ENCODE results near the gene ITGA2B. TPM values are rescaled to one million over a fixed set of nuclear protein-coding genes. Genes with fewer than 3 reads are reported as not detected.

ITGA2B gene
- total and polyA plus RNA-seq, 2 of the 13 experiments (the other 11 are each of a cell fraction or from before 2014, with no cell fraction given): 0.38 to 1.1 TPM

- no peak overlapping the region for H3K27ac ChIP-seq (ENCODE audit: extremely low read length, insufficient read depth, low read length)
- FAIRE-seq: no peak
- H4K20me1 ChIP-seq (ENCODE audit: insufficient read depth, low read length): no peaks in the 10 kb centered on the region
- CTCF ChIA-PET (ENCODE audit: low intra/inter-chr PET ratio, low total read pairs): no interaction called here
- intact Hi-C loops (cut with micrococcal nuclease; ENCODE audit: unreplicated experiment): no loop called here
- POLR2A ChIA-PET: no interaction called here
- H3K9ac ChIP-seq (ENCODE audit: insufficient read depth, low read depth, low read length): no peak overlapping the region
- no peaks in the 10 kb centered on the region for H3K9me3 ChIP-seq (ENCODE audit: low read length)
- no peaks in the 10 kb centered on the region for H3K36me3 ChIP-seq (replicated peaks in 1 of 2; ENCODE audit: control insufficient read depth in 1 of 2, insufficient read depth in 2 of 2, low read length in 2 of 2)
- TF ChIP-seq ZNF605 (CRISPR knock-in tag; IDR thresholded peaks at IDR 0.05) (no peak), ARNT (IDR thresholded peaks at IDR 0.05) (no peak), BRCA1 (CRISPR knock-in tag; IDR thresholded peaks at IDR 0.05) (no peak), ZNF44 (CRISPR knock-in tag; IDR thresholded peaks at IDR 0.05) (no peak), CENPT (CRISPR knock-in tag; IDR thresholded peaks at IDR 0.05; ENCODE audit: low read depth) (no peak), ZNF788 (CRISPR knock-in tag; IDR thresholded peaks at IDR 0.05; ENCODE audit: borderline replicate concordance) (no peak), MAF1 (CRISPR knock-in tag; IDR thresholded peaks at IDR 0.05; ENCODE audit: borderline replicate concordance) (no peak)
- TF ChIP-seq, protein P1, sequence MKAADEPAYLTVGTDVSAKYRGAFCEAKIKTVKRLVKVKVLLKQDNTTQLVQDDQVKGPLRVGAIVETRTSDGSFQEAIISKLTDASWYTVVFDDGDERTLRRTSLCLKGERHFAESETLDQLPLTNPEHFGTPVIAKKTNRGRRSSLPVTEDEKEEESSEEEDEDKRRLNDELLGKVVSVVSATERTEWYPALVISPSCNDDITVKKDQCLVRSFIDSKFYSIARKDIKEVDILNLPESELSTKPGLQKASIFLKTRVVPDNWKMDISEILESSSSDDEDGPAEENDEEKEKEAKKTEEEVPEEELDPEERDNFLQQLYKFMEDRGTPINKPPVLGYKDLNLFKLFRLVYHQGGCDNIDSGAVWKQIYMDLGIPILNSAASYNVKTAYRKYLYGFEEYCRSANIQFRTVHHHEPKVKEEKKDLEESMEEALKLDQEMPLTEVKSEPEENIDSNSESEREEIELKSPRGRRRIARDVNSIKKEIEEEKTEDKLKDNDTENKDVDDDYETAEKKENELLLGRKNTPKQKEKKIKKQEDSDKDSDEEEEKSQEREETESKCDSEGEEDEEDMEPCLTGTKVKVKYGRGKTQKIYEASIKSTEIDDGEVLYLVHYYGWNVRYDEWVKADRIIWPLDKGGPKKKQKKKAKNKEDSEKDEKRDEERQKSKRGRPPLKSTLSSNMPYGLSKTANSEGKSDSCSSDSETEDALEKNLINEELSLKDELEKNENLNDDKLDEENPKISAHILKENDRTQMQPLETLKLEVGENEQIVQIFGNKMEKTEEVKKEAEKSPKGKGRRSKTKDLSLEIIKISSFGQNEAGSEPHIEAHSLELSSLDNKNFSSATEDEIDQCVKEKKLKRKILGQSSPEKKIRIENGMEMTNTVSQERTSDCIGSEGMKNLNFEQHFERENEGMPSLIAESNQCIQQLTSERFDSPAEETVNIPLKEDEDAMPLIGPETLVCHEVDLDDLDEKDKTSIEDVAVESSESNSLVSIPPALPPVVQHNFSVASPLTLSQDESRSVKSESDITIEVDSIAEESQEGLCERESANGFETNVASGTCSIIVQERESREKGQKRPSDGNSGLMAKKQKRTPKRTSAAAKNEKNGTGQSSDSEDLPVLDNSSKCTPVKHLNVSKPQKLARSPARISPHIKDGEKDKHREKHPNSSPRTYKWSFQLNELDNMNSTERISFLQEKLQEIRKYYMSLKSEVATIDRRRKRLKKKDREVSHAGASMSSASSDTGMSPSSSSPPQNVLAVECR (CRISPR knock-in tag; IDR thresholded peaks at IDR 0.05; ENCODE audit: borderline replicate concordance): no peak
- TF ChIP-seq, protein P2, sequence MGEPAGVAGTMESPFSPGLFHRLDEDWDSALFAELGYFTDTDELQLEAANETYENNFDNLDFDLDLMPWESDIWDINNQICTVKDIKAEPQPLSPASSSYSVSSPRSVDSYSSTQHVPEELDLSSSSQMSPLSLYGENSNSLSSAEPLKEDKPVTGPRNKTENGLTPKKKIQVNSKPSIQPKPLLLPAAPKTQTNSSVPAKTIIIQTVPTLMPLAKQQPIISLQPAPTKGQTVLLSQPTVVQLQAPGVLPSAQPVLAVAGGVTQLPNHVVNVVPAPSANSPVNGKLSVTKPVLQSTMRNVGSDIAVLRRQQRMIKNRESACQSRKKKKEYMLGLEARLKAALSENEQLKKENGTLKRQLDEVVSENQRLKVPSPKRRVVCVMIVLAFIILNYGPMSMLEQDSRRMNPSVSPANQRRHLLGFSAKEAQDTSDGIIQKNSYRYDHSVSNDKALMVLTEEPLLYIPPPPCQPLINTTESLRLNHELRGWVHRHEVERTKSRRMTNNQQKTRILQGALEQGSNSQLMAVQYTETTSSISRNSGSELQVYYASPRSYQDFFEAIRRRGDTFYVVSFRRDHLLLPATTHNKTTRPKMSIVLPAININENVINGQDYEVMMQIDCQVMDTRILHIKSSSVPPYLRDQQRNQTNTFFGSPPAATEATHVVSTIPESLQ (CRISPR knock-in tag; conservative IDR thresholded peaks at IDR 0.05): no peak
- TF ChIP-seq, protein P3, sequence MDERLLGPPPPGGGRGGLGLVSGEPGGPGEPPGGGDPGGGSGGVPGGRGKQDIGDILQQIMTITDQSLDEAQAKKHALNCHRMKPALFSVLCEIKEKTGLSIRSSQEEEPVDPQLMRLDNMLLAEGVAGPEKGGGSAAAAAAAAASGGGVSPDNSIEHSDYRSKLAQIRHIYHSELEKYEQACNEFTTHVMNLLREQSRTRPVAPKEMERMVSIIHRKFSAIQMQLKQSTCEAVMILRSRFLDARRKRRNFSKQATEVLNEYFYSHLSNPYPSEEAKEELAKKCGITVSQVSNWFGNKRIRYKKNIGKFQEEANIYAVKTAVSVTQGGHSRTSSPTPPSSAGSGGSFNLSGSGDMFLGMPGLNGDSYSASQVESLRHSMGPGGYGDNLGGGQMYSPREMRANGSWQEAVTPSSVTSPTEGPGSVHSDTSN (CRISPR knock-in tag; IDR thresholded peaks at IDR 0.05): no peak
- no peak overlapping the region for H3K4me3 ChIP-seq (replicated peaks in 1 of 3; ENCODE audit: insufficient read depth in 1 of 3, low read depth in 2 of 3, low read length in 3 of 3)
- ATAC-seq: no peak
- H3K4me2 ChIP-seq (ENCODE audit: low read depth, low read length): no peak overlapping the region
- H3K4me1 ChIP-seq (ENCODE audit: insufficient read depth, low read length): peaks cover 19% of the 10 kb centered on the region
- in situ Hi-C loops (cut with HindIII; ENCODE audit: extremely low pct_ligation_motif_present, low pct_unique_long_range_greater_than_20kb): no loop called here
- peaks cover 20 to 74% of the 10 kb centered on the region in 2 experiments for H3K27me3 ChIP-seq (ENCODE audit: control insufficient read depth in 1 of 2, insufficient read depth in 2 of 2, low read length in 2 of 2)
- H2AFZ ChIP-seq (ENCODE audit: low read length): no peak overlapping the region
- WGBS (ENCODE audit: low lambda C conversion rate): 18% methylated on average over 6 of the region's 6 CpGs
- BruUV-seq (replicated peaks): no TSS peak
- DNase-seq (ENCODE audit: low spot score): no peak
- H3K79me2 ChIP-seq (ENCODE audit: insufficient read depth, low read length): no peaks in the 10 kb centered on the region
These were observed 6.5 kb downstream of the ITGA2B start for GRCh38 chr17:44382917-44383316.
